ENCODE measurements around the gene DNAJC28. TPM values are rescaled to one million over a fixed set of nuclear protein-coding genes. Genes with fewer than 3 reads are reported as not detected.

Gene DNAJC28
- polyA plus RNA-seq, 1 of the 3 experiments (the other 2 are of a cell fraction), result 0.58 TPM

- H3K27me3 ChIP-seq (ENCODE audit: insufficient read depth), result no peaks in the 10 kb centered on the region
- H3K36me3 ChIP-seq (replicated peaks in 1 of 2; ENCODE audit: control insufficient read depth in 1 of 2, insufficient read depth in 2 of 2, low read length in 1 of 2), result no peaks in the 10 kb centered on the region
- no peaks in the 10 kb centered on the region for H3K4me1 ChIP-seq (ENCODE audit: control insufficient read depth in 1 of 2, insufficient read depth in 2 of 2, low read depth in 1 of 2, low read length in 1 of 2)
- CTCF ChIA-PET, result interaction anchor here (1.6 to 3.8 kb wide), 2 partner anchors 11 to 115 kb away, joined by 6 to 15 read pairs; partner anchors contain the start of gene TMEM50B
- H3K4me2 ChIP-seq, result peak overlapping the region; percentile 82
- TF ChIP-seq, protein P1, sequence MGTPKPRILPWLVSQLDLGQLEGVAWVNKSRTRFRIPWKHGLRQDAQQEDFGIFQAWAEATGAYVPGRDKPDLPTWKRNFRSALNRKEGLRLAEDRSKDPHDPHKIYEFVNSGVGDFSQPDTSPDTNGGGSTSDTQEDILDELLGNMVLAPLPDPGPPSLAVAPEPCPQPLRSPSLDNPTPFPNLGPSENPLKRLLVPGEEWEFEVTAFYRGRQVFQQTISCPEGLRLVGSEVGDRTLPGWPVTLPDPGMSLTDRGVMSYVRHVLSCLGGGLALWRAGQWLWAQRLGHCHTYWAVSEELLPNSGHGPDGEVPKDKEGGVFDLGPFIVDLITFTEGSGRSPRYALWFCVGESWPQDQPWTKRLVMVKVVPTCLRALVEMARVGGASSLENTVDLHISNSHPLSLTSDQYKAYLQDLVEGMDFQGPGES (IDR thresholded peaks at IDR 0.05; ENCODE audit: low read depth, low read length), result no peak
- no peak for TF ChIP-seq MEF2A (IDR thresholded peaks at IDR 0.05; ENCODE audit: borderline replicate concordance, low read depth)
- no peak for TF ChIP-seq JUND (IDR thresholded peaks at IDR 0.05)
- TF ChIP-seq ZBTB33 (IDR thresholded peaks at IDR 0.05; ENCODE audit: borderline replicate concordance, low read depth), result no peak
- no peak for TF ChIP-seq REST (IDR thresholded peaks at IDR 0.05; ENCODE audit: low read depth, low read length)
- TF ChIP-seq, protein P2, sequence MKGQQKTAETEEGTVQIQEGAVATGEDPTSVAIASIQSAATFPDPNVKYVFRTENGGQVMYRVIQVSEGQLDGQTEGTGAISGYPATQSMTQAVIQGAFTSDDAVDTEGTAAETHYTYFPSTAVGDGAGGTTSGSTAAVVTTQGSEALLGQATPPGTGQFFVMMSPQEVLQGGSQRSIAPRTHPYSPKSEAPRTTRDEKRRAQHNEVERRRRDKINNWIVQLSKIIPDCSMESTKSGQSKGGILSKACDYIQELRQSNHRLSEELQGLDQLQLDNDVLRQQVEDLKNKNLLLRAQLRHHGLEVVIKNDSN (IDR thresholded peaks at IDR 0.05; ENCODE audit: borderline replicate concordance, low read depth), result no peak
- TF ChIP-seq SIN3A (IDR thresholded peaks at IDR 0.05; ENCODE audit: borderline replicate concordance, low read depth, low read length), result no peak
- TF ChIP-seq TEAD4 (IDR thresholded peaks at IDR 0.05; ENCODE audit: borderline replicate concordance, insufficient read depth), result no peak
- peak overlapping the region in 1 of 2 experiments; percentile 83; a peak in 1 of 4 replicates for H3K27ac ChIP-seq (ENCODE audit: low read depth in 2 of 2, low read length in 1 of 2)
- peak overlapping the region; percentile 96 for H2AFZ ChIP-seq (ENCODE audit: low read depth)
- H3F3A ChIP-seq (replicated peaks; ENCODE audit: insufficient read depth), result peaks cover 9% of the 10 kb centered on the region
- 4% methylated on average over 11 of the region's 12 CpGs for WGBS (ENCODE audit: low lambda C conversion rate)
- H3K9me3 ChIP-seq, result no peaks in the 10 kb centered on the region
- peak overlapping the region; percentile 67 to 81 for H3K4me3 ChIP-seq (ENCODE audit: low read depth in 2 of 2, low read length in 1 of 2)
- no peak for DNase-seq
- H3K9me2 ChIP-seq, result no peaks in the 10 kb centered on the region
- H4K20me1 ChIP-seq (ENCODE audit: insufficient read depth), result no peaks in the 10 kb centered on the region
- H3K79me2 ChIP-seq (ENCODE audit: insufficient read depth), result no peaks in the 10 kb centered on the region
- H3K9ac ChIP-seq, result peak overlapping the region; percentile 61
- POLR2A ChIA-PET, result interaction anchor here (0.6 to 4.7 kb wide), 3 partner anchors 10 to 47 kb away, joined by 3 to 56 read pairs (median 3); partner anchors contain the start of gene TMEM50B
Observed at GRCh38 chr21:33490991-33491372, 534 bp downstream of the DNAJC28 start.

All from SK-N-SH (cell line).